HepG2 (cell line): Measurements from ENCODE around the gene PLXNC1. TPM values are rescaled to one million over a fixed set of nuclear protein-coding genes. Genes with fewer than 3 reads are reported as not detected.

Experiments used
- ATAC-seq: fragments of 200-7000 bp; cut with Tn5 transposase; 3 replicates; pipeline ENCODE4 v1.9.1; 2020; ENCODE audit warnings: mild to moderate bottlenecking, moderate library complexity
- BruUV-seq: library from RNA; stranded (reverse); fragments of 400-500 nt; replicated peaks from 2 replicates; lab custom pipeline; 2021; lab: Mats Ljungman, UMichigan
- CTCF ChIA-PET: fragments of 300-600 bp; formaldehyde crosslinking; extraction: SDS; loops from one replicate; lab custom pipeline; 2021; ENCODE audit warnings: low total read pairs, inconsistent platforms, low intra/inter-chr PET ratio; lab: Yijun Ruan, JAX
- POLR2A ChIA-PET: fragments of 350-600 bp; sonication (Branson Sonifier 250); formaldehyde crosslinking; loops from one replicate; lab custom pipeline; 2020; ENCODE audit warnings: antibody characterized with exemption, inconsistent platforms; lab: Yijun Ruan, JAX
- DNase-seq: peaks from one replicate; pipeline ENCODE4 v3.0.0-alpha.2; 2015; ENCODE audit warnings: low spot score
- FAIRE-seq: peaks from 3 replicates; lab custom pipeline; 2011; peaks lifted over from hg19 to GRCh38; lab: Jason Lieb, UNC
- H2AFZ ChIP-seq: one replicate; pipeline ENCODE4 v1.6.1; 2011; ENCODE audit warnings: low read length, inconsistent platforms
- H3K27ac ChIP-seq: fragments of 300-600 bp; 3 replicates; pipeline ENCODE4 v1.8.0; 2011; ENCODE audit warnings: mixed run types, mild to moderate bottlenecking, mixed read lengths, low read length, inconsistent platforms; ENCODE audit not compliant: insufficient read depth; ENCODE audit errors: extremely low read length
- H3K27me3 ChIP-seq, 2 experiments: fragments of 200-600 bp in 1 of 2; 2 replicates in 1 of 2; 3 replicates in 1 of 2; pipeline versions ENCODE4 v1.6.0 to v1.8.0; 2011; ENCODE audit warnings: low read length in 2 of 2, mild to moderate bottlenecking in 2 of 2, moderate library complexity in 2 of 2, inconsistent platforms in 1 of 2; ENCODE audit not compliant: insufficient read depth in 2 of 2, control insufficient read depth in 1 of 2
- H3K36me3 ChIP-seq, 2 experiments: fragments of 200-600 bp in 1 of 2; replicated peaks in 1 of 2; 2 replicates in 1 of 2; 3 replicates in 1 of 2; pipeline versions ENCODE4 v1.5.1 to v1.8.0; 2011; ENCODE audit warnings: low read length in 2 of 2, inconsistent platforms in 1 of 2; ENCODE audit not compliant: insufficient read depth in 2 of 2, control insufficient read depth in 1 of 2
- H3K4me1 ChIP-seq: 2 replicates; pipeline ENCODE4 v1.5.1; 2012; ENCODE audit warnings: low read length, inconsistent platforms; ENCODE audit not compliant: insufficient read depth
- H3K4me2 ChIP-seq: 2 replicates; pipeline ENCODE4 v1.6.0; 2011; ENCODE audit warnings: low read depth, low read length, inconsistent platforms
- H3K4me3 ChIP-seq, 3 experiments: fragments of 200-600 bp in 1 of 3; sonication (generic), shearing (Covaris generic) in 1 of 3; replicated peaks in 1 of 3; 2 replicates each; pipeline ENCODE4 v1.5.1; 2011 to 2016; ENCODE audit warnings: low read length in 3 of 3, inconsistent platforms in 2 of 3, low read depth in 2 of 3, mild to moderate bottlenecking in 2 of 3, control low read depth in 1 of 3, mixed read lengths in 1 of 3; ENCODE audit not compliant: insufficient read depth in 1 of 3
- H3K79me2 ChIP-seq: one replicate; pipeline ENCODE4 v1.6.1; 2011; ENCODE audit warnings: low read length, inconsistent platforms; ENCODE audit not compliant: insufficient read depth
- H3K9ac ChIP-seq: 2 replicates; pipeline ENCODE4 v1.6.0; 2011; ENCODE audit warnings: mild to moderate bottlenecking, low read depth, low read length, inconsistent platforms; ENCODE audit not compliant: insufficient read depth
- H3K9me3 ChIP-seq: 2 replicates; pipeline ENCODE4 v1.5.1; 2012; ENCODE audit warnings: mild to moderate bottlenecking, low read length
- H4K20me1 ChIP-seq: 2 replicates; pipeline ENCODE4 v1.6.0; 2011; ENCODE audit warnings: inconsistent platforms, mild to moderate bottlenecking, low read length, moderate library complexity; ENCODE audit not compliant: insufficient read depth
- CHCHD3 ChIP-seq: sonication (generic); formaldehyde crosslinking; IDR thresholded peaks from 2 replicates; pipeline ENCODE4 v1.8.0; 2022; ENCODE audit warnings: mild to moderate bottlenecking, missing genetic modification reagents, moderate library complexity
- JUND ChIP-seq: sonication (generic); formaldehyde crosslinking; IDR thresholded peaks from 2 replicates; pipeline ENCODE4 v1.8.0; 2022; ENCODE audit warnings: mild to moderate bottlenecking, missing genetic modification reagents
- KIAA2018 ChIP-seq: sonication (generic); formaldehyde crosslinking; IDR thresholded peaks from 2 replicates; pipeline ENCODE4 v1.5.0; 2020; ENCODE audit warnings: mild to moderate bottlenecking, missing genetic modification reagents, borderline replicate concordance
- PBX2 ChIP-seq: IDR thresholded peaks from 2 replicates; pipeline ENCODE4 v1.6.1; 2016; ENCODE audit warnings: control low read depth
- REL ChIP-seq: sonication (generic); formaldehyde crosslinking; conservative IDR thresholded peaks from 2 replicates; pipeline ENCODE4 v1.8.0; 2022; ENCODE audit warnings: mild to moderate bottlenecking, missing genetic modification reagents, moderate library complexity
- SP1 ChIP-seq, 2 experiments: fragments of 450-650 bp in 1 of 2; sonication (generic) in 1 of 2; formaldehyde crosslinking in 1 of 2; IDR thresholded peaks; 2 replicates each; pipeline versions ENCODE4 v1.4.0 to v1.6.1; 2016 to 2020; ENCODE audit warnings: missing genetic modification reagents in 1 of 2
- TEF ChIP-seq: sonication (generic); formaldehyde crosslinking; IDR thresholded peaks from 2 replicates; pipeline ENCODE4 v1.5.0; 2020; ENCODE audit warnings: missing genetic modification reagents
- TFE3 ChIP-seq: IDR thresholded peaks from 2 replicates; pipeline ENCODE4 v1.6.1; 2016
- ZNF224 ChIP-seq: sonication (generic); formaldehyde crosslinking; IDR thresholded peaks from 2 replicates; pipeline ENCODE4 v1.5.0; 2020; ENCODE audit warnings: mild to moderate bottlenecking, missing genetic modification reagents
- ZNF34 ChIP-seq: sonication (generic); formaldehyde crosslinking; IDR thresholded peaks from 2 replicates; pipeline ENCODE4 v1.4.0; 2020; ENCODE audit warnings: mild to moderate bottlenecking, missing genetic modification reagents, borderline replicate concordance
- ZNF724P ChIP-seq: sonication (generic); formaldehyde crosslinking; IDR thresholded peaks from 2 replicates; pipeline ENCODE4 v1.8.0; 2022; ENCODE audit warnings: missing genetic modification reagents, borderline replicate concordance
- WGBS: methylation state at CpG from one replicate; pipeline ENCODE4 v1.1.6; 2017; ENCODE audit warnings: low lambda C conversion rate; 5-methylcytosine and 5-hydroxymethylcytosine counted together
- in situ Hi-C: cut with HindIII; loops from 2 replicates; pipeline ENCODE4 v1.10.0; 2017; ENCODE audit warnings: low pct_unique_long_range_greater_than_20kb; ENCODE audit not compliant: extremely low pct_ligation_motif_present
- intact Hi-C: fragments of 100-400 bp; cut with micrococcal nuclease; formaldehyde crosslinking; loops from one replicate; pipeline ENCODE4 v1.10.0; 2022; ENCODE audit not compliant: unreplicated experiment
- polyA plus RNA-seq, 8 experiments: library from polyadenylated mRNA; depleted of rRNA in 3 of 8; stranded (reverse) in 7 of 8; unstranded in 1 of 8; fragments of >200 nt; fragmentation: Illumina TruSeq in 4 of 8; extraction: Trizol in 4 of 8; gene quantifications; 2 replicates each; pipeline versions ENCODE4 v1.2.1 to v1.2.3, GENCODE V29; 2011 to 2016; ENCODE audit warnings: low read depth in 4 of 8, missing spikeins in 1 of 8, mixed read lengths in 1 of 8; ENCODE audit not compliant: insufficient read depth in 1 of 8
- total RNA-seq, 5 experiments: library from RNA; depleted of rRNA; stranded (reverse); fragments of >200 nt; fragmentation: Illumina TruSeq; extraction: Trizol; gene quantifications; 2 replicates each; pipeline ENCODE4 v1.2.3, GENCODE V29; 2016; ENCODE audit warnings: low read depth in 1 of 5

PLXNC1 gene
- total and polyA plus RNA-seq, 2 of the 13 experiments (the other 11 are each of a cell fraction or from before 2014, with no cell fraction given): 6.6 to 11.2 TPM

- Histone ChIP-seq H4K20me1 (no peaks in the 10 kb centered on the region), H3K4me1 (peaks cover 60% of the 10 kb centered on the region), H3K4me3 (no peak overlapping the region), H3K27me3 (no peaks in the 10 kb centered on the region), H3K27ac (peak overlapping the region; percentile 2), H3K9me3 (no peaks in the 10 kb centered on the region), H2AFZ (no peak overlapping the region), H3K9ac (no peak overlapping the region), H3K79me2 (peaks cover 2% of the 10 kb centered on the region), H3K36me3 (peaks cover 0 to under 1% of the 10 kb centered on the region in 2 experiments; a peak in 1 of 5 replicates), H3K4me2 (no peak overlapping the region)
- intact Hi-C loops: no loop called here
- DNase-seq: peak; percentile 64
- in situ Hi-C loops: no loop called here
- no TSS peak for BruUV-seq
- ChIA-PET CTCF (no interaction called here), POLR2A (interaction anchor here (0.8 to 4.7 kb wide), 4 partner anchors 19 to 53 kb away, joined by 3 to 24 read pairs (median 15); partner anchors contain the start of gene PLXNC1)
- WGBS: 74% methylated on average over 7 of the region's 7 CpGs
- ATAC-seq: peak; percentile 68
- FAIRE-seq: no peak
- no peak for TF ChIP-seq CHCHD3 (CRISPR knock-in tag)
- no peak for TF ChIP-seq ZNF724P (CRISPR knock-in tag)
- TF ChIP-seq REL (CRISPR knock-in tag): no peak
- no peak for TF ChIP-seq TEF (CRISPR knock-in tag)
- no peak for TF ChIP-seq TFE3 (CRISPR knock-in tag)
- no peak for TF ChIP-seq SP1 (IDR thresholded peaks at IDR 0.05)
- TF ChIP-seq SP1 (CRISPR knock-in tag; IDR thresholded peaks at IDR 0.05): no peak
- no peak for TF ChIP-seq JUND (CRISPR knock-in tag)
- no peak for TF ChIP-seq PBX2 (CRISPR knock-in tag)
- TF ChIP-seq KIAA2018 (CRISPR knock-in tag): no peak
- TF ChIP-seq ZNF224 (CRISPR knock-in tag): no peak
- TF ChIP-seq ZNF34 (CRISPR knock-in tag): no peak
These were observed 54.1 kb downstream of the PLXNC1 start for GRCh38 chr12:94202245-94203180.
